GM19397 (cell line): Measurements from ENCODE around the gene TBXAS1.
"Not testable (repeated sequence)": the region's sequence is repeated elsewhere in the genome, so short reads cannot be mapped to it uniquely, and the experiment has no call there.

Source experiments
- ATAC-seq: cut with Tn5 transposase; IDR thresholded peaks from one replicate; pipeline ENCODE4 v1.9.1; 2021; ENCODE audit warnings: mild to moderate bottlenecking, moderate library complexity; ENCODE audit not compliant: unreplicated experiment

TBXAS1 gene

GRCh38 chr7:139913021-139913844 lies 84.2 kb downstream of the TBXAS1 start:
- no peak for ATAC-seq

- no peak for ATAC-seq
Measured at GRCh38 chr7:139913845-139914135, 84.7 kb downstream of the TBXAS1 start.

- no peak for ATAC-seq
Measured at GRCh38 chr7:139914306-139915267, 85.5 kb downstream of the TBXAS1 start.

- no peak for ATAC-seq
Measured at GRCh38 chr7:139915268-139915863, 86.3 kb downstream of the TBXAS1 start.

GRCh38 chr7:139915864-139916716 lies 87.0 kb downstream of the TBXAS1 start:
- ATAC-seq: peak; percentile 79

GRCh38 chr7:139916717-139917395 lies 87.8 kb downstream of the TBXAS1 start:
- ATAC-seq: peak; percentile 64

DNA sequence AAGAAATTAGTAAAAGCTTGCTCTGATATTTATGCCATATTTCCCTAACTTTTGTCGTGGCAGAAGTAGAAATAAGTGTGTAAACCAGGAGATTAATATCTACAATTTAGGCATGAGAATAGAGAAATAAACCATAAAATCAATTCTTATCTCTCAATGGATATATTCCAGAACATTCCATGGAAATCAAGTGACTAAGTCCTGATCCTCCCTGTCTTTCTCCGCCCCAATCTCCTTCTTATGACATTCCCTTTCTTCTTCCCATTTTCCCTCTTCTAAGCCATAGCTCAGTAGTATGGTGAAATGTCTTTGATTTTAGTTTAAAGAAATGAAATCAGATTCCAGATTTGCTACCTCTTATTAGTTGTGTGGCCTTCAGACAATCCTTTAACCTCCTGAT lies 88.8 kb downstream of the TBXAS1 start:
- no peak for ATAC-seq

DNA sequence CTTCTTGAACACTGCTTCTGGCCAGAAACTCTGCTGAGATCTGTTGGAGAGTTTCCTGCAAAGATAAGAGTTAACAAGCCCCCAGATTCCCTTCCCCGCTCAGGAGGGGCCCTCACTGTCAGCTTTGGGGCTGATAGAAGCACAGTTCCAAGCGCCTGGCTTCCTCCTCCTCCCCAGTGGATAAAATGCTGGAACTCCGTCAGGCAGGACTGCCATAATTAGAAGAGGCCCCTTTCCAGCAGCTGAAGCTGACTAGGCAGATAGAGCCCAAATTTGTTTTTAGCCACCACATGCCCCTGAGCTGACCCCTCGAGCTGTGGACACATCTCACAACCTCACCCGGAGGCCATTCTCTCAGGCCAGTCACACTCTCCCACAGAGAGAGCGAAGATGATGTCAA lies 89.4 kb downstream of the TBXAS1 start:
- no peak for ATAC-seq

GRCh38 chr7:139923090-139923489 lies 94.0 kb downstream of the TBXAS1 start:
- ATAC-seq: no peak

DNA sequence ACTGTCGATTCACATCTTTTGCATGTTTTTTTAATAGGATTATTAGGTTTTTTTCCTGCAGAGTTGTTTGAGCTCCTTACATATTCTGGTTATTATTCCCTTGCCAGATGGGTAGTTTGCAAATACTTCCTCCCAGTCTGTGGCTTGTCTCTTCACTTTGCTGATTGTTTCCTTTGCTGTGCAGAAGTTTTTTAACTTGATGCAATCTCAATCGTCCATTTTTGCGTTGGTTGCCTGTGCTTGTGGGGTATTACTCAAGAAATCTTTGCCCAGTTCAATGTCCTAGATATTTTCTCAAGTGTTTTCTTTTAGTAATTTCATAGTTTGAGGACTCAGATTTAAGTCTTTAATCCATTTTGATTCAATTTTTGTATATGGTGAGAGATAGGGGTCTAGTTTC lies 95.4 kb downstream of the TBXAS1 start:
- no peak for ATAC-seq

DNA sequence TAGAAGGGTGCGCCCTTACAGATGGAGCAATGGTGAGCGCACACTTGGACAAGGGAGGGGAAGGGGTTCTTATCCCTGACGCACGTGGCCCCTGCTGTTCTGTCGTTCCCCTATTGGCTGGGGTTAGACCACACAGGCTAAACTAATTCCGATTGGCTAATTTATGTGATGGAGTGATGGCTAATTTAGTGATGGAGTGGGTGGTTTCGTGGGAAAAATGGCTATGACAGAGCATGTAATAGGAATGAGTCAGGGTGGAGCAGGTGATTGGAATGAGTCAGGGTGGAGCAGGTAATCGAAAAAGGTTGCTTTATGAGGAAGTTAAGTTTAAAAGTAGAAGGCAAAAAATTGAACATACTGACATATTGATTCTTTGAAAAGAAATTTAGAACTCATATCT lies 100.2 kb downstream of the TBXAS1 start:
- not testable (repeated sequence) for ATAC-seq

GRCh38 chr7:139930286-139930965 lies 101.4 kb downstream of the TBXAS1 start:
- no peak for ATAC-seq

DNA sequence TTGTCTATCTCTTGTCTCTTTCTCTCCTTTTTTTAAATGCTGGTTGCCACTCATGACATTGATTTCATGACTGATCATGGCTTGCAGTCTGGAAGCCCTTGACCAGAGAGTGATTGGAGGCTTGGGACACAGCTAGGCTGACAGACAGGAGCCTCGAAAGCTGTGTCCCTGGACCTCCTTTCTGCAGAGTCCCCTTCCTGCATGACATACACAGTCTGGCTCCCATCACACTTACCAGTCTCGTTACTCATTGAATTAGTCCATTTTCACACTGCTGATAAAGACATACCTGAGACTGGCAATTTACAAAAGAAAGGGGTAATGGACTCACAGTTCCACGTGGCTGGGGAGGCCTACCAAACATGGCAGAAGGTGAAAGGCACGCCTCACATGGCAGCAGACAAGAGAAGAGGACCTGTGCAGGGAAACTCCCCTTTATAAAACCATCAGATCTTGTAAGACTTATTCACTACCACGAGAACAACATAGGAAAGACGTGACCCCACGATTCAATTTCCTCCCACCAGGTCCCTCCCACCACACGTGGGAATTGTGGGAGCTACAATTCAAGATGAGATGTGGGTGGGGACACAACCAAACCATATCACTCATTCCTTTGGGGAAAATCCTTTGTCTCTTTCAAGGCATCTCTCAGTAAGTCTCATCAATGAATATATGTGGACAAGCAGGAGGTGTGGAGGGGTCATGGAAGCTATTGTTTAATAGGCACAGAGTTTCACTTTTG lies 102.3 kb downstream of the TBXAS1 start:
- ATAC-seq: no peak

DNA sequence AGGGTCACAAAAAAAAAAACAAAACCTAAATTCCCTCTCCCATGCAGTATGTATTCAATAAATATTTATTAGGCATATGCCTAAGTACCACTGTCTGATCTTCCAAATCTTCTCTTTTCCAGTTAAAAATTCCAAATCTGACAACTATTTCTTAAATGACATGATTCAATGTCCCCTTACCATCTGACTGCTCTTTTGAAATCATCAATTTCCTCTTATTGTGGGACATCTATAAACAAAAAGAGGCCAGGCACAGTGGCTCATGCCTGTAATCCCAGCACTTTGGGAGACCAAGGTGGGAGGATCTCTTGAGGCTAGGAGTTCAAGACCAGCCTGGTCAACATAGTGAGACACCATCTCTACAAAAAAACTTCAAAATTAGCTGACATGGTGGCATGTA lies 103.5 kb downstream of the TBXAS1 start:
- ATAC-seq: no peak

GRCh38 chr7:139936760-139937310 lies 107.8 kb downstream of the TBXAS1 start:
- no peak for ATAC-seq

DNA sequence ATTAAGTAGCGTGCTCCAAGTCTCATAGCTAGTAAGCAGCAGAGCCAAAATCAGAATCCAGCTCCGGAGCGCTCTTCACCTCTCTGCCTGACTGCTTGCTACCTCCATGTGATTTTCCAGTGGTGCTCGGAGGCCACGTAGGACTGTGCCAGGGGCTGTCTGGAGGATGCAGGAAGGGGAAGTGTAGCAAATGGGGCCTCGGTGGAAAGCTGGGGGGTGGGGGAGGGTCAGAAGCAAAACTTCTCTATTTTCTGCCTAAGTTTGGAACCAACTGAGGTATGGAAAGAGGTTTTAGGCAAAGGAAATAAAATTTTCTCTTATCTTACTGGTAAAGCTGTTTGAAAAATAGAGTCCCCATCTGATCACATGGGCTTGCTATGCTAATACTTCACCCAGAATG lies 108.7 kb downstream of the TBXAS1 start:
- ATAC-seq: no peak

DNA sequence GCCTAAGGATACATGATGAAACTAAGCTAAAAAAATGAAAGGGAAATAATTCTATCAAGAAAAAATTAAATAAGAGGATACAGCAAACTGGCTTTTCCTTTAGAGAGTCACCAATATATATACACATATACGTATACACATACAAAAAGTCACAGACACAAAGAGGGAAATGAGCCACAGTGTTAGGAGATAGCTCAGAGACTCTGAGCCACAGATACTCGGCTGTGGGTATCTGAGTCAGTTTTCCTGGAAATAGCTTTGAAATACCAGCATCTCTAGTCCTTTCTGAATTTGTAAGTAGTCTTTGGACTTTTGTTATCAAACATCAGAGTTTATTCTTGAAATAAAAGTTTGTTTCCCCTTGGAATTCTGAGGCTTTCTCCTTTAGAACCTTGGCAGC lies 111.8 kb downstream of the TBXAS1 start:
- ATAC-seq: no peak

DNA sequence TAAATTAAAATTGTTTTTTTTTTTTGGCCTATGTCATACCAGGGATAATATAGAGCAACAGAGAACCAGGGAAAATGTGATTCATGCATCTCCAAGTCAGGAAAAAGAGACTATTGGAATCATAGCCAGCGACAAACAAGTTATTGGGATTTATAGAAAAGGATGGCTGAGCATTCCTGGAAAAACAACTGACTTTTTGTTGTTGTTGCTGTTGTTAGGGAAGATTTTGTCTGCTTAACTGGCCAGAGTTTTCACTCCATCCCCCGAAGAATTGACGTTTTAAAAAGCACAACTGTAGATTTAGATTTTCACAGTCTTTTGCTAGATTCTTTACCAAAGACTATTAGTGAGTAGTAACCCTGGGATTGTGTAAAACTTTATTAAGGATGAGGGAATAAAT lies 112.4 kb downstream of the TBXAS1 start:
- no peak for ATAC-seq

DNA sequence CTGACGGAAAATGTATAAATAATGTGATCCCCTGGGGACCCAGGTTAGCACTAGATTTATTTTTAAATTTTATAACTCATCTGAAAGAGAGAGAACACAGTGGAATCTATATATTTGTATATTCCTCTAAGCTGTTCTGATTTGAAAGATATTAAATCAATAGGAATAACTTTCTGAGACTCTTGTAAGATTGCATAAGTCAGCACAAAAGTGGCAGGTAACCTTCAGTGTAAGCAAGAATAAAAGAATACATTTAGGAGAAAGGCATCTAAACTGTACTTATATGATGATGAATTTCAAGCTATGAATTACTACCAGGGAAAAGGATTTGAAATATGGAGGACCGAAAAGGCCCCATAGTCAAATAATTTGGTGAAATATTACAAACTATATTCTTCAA lies 112.8 kb downstream of the TBXAS1 start:
- ATAC-seq: no peak
